Hepatic stellate cell (primary cell): Measurements from ENCODE around the gene OVCA2.

ENCODE experiments used
- DNase-seq: peaks from one replicate; pipeline ENCODE4 v3.0.0; 2011; ENCODE audit warnings: low spot score

OVCA2 gene

GRCh38 chr17:2034157-2034556, 7.7 kb upstream of the OVCA2 start:
- no peak for DNase-seq

- DNase-seq: peak; percentile 65
Observed at GRCh38 chr17:2034806-2035540, 6.8 kb upstream of the OVCA2 start.

DNA sequence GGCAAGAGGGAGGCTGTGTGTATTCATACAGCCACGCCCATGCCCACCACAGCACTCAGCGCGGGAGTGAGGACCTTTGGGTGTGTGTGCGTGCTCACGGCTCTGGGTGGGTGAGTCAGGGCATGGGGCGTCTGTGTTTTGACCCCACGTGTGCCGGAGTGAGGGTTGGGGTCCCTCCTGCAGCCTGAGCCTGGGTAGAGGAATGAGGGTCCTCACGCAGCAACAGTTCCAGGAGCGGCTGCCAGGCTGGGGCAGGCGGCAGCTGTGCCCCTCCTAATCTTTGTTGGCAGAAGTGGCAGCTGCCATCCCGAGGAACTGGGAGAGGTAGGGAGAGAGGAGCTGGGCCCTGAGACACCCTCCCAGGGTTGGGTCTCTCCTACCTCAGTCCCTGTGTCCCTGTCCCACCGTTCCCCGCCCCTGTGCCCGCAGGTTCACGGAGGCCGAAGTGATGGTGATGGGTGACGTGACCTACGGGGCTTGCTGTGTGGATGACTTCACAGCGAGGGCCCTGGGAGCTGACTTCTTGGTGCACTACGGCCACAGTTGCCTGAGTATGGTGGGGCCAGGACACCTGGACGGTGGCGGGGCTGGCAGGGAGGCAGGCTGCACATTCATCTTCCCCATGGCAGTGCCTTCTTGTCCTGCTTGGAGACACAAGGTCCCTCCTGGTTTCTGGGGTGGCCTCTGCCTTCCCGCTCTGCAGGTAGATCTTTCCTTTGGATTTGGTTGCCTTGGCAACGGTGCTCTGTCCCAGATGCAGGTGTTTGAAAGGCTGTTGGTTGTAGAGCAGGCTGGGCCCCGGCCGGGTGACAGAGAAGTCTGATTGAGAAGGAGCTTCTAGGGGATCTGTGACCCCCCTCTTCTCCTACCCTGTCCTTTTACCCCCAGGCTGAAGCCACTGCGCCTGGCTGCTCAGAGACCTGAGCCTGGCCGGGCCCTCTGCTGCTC, 6.0 kb upstream of the OVCA2 start:
- no peak for DNase-seq

DNA sequence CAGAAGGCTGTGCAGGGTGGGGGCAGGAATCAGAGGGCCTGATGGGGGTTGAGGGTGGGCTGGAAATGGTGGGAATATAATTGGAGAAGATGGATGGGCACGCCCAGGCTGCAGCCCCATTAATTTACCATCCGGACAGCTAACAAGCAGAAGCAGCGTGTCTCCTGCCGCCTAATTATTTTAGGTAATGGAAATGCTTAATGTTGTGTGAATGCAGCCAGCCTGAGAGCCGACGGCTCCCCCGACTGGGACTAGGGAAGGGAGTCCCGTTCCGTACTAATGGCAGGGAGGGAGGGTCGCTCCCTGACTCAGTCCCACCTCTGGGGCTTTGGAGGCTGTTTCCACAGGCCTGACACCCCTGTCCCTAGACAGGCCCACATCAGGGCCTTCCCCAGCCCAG, 4.7 kb upstream of the OVCA2 start:
- no peak for DNase-seq

GRCh38 chr17:2040219-2040827, 1.5 kb upstream of the OVCA2 start:
- no peak for DNase-seq

GRCh38 chr17:2040942-2041560, 771 bp upstream of the OVCA2 start:
- no peak for DNase-seq

DNA sequence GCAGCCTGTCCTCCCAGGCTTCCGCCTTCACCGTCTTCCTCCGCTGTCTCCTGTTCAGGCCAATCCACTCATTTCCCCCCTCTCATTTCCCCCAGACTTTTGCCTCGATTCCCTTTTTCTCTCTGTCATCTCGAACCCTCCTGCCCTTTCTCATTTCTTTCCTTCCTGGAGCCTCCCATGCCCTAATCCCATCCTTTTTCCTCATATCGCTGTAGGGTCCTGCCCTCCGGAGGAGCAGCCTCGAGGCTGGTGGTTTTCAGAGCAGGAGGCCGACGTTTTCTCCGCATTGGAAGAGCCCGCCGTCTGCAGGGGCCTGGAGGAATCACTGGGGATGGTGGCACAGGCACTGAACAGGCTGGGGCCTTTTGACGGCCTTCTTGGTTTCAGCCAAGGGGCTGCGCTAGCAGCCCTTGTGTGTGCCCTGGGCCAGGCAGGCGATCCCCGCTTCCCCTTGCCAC, 597 bp downstream of the OVCA2 start:
- DNase-seq: no peak

DNA sequence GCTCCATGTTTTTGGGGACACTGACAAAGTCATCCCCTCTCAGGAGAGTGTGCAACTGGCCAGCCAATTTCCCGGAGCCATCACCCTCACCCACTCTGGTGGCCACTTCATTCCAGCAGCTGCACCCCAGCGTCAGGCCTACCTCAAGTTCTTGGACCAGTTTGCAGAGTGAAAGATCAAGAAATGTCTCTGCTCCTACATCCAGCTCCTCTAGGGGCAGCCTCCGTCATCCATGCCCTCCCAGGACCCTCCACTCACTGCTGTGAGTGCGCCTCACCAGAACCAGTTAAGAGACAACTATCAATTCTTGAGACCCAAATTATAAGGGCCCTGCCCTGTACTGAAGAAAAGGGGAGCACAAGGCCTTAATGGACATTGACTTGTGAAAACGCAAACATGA, 1.1 kb downstream of the OVCA2 start:
- DNase-seq: no peak

GRCh38 chr17:2043785-2044184, 2.0 kb downstream of the OVCA2 start:
- DNase-seq: peak; percentile 86

DNA sequence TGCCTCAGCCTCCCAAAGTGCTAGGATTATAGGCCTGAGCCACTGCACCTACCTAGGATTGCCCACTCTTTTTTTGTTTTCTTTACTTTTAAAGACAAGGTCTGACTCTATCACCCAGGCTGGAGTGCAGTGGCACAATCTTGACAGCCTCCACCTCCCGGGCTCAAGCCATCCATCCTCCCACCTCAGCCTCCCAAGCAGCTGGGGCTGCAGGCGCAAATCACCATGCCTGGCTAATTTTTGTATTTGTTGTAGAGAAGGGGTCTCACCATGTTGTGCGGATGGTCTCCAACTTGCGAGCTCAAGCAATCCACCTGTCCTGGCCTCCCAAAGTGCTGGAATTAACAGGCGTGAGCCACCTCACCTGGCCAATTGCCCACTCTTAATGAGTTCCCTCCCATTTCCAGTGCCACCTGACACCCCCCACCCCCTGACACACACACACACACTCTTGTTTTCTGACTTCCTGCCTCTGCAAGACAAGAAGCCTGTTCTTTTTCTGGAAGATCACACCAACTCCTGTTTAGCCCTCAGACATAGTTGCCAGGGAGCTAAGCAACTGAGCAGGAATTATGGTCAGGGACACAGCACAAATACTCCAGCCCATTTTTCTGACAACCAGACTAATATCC, 2.6 kb downstream of the OVCA2 start:
- DNase-seq: no peak

GRCh38 chr17:2047590-2047989, 5.8 kb downstream of the OVCA2 start:
- no peak for DNase-seq

DNA sequence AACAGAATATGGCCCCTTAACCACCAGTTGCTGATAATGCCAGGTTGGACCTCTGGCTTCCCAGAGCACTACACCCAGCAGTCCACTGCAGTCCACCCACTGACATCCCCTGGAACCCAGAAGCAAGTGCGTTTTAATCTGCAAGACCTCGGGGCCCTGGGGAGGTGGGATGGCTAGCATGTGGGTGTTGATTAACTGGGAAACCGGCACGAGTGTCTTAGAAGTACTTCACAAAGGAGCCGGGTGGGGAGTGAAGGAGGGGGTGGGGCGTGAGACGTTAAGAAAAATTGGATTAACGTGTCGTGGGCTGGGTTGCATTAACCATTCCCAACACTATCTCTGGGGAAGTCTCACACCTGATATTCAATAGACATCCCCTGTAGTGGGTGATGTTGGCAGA, 7.0 kb downstream of the OVCA2 start:
- no peak for DNase-seq

GRCh38 chr17:2049333-2050299, 7.8 kb downstream of the OVCA2 start:
- DNase-seq: peak; percentile 87

- DNase-seq: peak; percentile 71
Observed at GRCh38 chr17:2050300-2051060, 8.7 kb downstream of the OVCA2 start.

- no peak for DNase-seq
Observed at GRCh38 chr17:2051061-2051932, 9.5 kb downstream of the OVCA2 start.

DNA sequence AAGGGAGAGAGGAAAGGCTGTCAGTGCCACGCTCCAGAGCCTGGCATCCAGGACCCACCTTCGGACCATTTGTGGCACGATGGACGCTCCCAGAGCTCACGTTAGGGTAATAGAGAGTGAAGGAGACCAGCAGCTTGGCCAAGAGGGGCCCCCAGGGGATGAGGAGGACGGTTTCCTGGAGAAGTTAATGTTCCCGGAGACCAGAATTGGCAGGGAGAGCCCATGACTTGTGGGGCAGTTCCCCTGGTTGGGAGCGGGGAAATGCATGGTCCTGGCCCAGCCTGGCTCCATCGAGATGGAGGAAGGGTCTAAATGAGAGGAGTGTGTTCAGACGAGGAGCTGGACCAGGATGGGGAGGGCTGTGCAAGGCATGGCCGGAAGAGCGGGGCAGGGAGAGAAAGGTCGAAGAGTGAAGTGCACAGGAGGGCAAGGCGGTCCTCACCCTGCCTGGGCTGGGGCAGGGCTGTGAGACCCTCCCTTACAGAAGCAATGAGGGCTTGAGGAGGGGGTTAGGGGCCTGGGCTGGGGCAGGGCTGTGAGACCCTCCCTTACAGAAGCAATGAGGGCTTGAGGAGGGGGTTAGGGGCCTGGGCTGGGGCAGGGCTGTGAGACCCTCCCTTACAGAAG, 10.2 kb downstream of the OVCA2 start:
- no peak for DNase-seq

DNA sequence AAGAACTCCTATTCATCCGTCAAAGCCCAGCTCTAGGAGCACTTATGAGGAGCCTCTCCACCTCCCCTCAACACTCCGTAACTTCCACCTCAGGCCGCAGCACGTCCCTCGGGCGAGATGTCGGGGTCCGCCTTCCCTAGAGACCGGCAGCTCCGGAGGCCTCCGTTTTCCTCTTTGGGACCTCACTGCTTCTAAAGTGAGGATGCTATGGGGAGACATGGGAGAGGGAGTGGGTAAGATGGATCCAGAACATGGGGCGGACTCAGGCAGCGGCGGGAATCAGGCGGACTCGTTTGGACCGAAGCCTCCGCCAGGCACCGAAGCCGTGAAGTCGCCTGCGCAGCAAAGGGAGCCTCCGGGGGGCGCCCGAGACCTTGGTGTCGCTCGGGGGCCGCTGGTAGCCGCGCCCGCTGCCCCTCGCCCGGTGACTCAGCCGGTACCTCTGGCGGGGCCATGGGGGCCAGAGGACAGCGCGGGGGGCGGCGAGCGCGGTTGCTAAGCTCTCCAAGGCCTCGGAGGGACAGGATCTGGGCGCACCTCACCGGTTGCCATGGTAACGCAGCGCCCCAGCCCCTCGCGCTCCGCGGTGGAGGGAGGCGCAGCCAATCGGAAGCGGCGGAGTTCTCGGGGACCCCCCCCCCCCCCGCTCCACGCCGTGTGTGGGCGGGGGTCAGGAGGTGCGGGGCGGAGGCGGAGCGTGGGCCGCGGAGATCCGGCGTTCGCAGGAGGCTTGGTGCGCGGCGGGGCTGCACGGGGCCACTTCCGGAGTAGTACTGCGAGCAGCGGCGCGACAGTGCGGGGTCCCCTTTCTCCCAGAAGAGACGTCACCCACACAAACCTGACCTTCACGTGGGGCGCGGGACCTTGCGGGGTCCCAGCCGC, 11.8 kb downstream of the OVCA2 start:
- peak; percentile 65 for DNase-seq

GRCh38 chr17:2054262-2054511, 12.4 kb downstream of the OVCA2 start:
- DNase-seq: no peak
